ENCODE measurements around the gene PIBF1.
"Not testable (repeated sequence)": the region's sequence is repeated elsewhere in the genome, so short reads cannot be mapped to it uniquely, and the experiment has no call there.

PIBF1 gene

DNA sequence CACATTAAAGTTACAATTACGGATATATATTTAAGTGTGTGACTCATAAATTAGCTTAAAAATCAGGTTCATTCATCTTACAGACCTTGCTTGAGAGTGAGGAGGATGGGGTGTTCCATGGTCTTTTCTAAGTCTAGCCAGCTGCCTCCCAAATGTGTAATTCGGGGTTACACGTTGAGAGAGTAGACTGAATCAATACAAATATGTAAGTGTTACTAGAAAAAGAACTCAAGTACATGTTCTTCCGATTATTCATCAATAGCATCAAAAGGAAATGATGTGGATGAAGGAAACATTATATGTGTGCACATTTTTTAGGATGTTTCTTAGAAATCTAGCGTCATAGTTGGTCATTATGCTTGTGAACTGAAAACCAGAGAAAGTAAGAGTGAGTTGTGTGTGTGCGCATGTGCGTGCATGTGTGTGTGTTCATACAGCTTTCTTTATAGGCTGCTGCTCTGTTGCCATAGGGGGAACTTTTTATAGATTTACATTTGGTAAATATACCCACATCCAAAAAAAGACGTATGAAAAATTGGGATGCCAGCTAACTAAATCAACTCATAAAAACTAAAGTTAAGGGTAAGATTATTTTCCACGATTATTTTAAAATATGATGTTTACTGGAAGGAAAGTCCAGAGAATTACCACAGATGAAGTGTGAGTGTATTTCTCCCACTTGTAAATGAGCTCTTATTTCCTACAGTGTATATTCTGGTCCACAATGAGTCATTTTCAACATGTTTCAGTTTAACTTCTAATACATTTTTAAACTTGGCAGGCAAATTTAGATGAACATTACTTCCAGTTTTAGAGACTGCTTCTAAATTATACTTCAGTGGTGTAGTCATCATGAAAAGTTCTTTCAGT, 82.4 kb downstream of the PIBF1 start:
- Histone ChIP-seq H3K36me3 (ENCODE audit: control insufficient read depth, insufficient read depth, low read length) (peaks cover 2% of the 10 kb centered on the region; the same call in 1 of the 2 replicates), H3K27ac (ENCODE audit: low read depth, low read length) (no peak overlapping the region), H3K4me1 (ENCODE audit: control insufficient read depth, insufficient read depth, low read length) (no peaks in the 10 kb centered on the region), H3K27me3 (ENCODE audit: control insufficient read depth, insufficient read depth, low read length) (no peaks in the 10 kb centered on the region), H3K4me3 (ENCODE audit: low read depth, low read length) (no peak overlapping the region), H3K9me3 (ENCODE audit: control insufficient read depth, insufficient read depth, low read depth, low read length) (peaks cover 6% of the 10 kb centered on the region), H3K9ac (ENCODE audit: low read length) (no peak overlapping the region)

DNA sequence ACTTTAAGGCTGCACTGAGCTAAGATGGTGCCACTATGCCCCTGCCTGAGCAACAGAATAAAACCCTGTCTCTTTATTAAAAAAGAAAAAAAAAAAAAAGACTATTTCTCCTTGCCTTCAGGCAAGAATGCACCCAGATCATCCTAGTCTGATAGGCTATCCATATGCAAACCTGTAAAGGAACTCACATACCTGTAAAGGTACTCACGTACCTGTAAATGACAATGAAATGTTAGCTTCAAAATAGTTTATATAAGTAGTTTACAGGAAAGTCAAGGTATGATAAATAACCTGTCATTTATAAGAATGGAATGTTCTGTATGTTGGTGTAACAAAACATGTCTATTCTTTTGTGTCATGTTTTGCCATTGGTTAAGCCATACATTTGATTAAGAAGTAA, 86.3 kb downstream of the PIBF1 start:
- H3K27ac ChIP-seq (ENCODE audit: low read depth, low read length): no peak overlapping the region
- peaks cover 2% of the 10 kb centered on the region; the same call in 1 of the 2 replicates for H3K36me3 ChIP-seq (ENCODE audit: control insufficient read depth, insufficient read depth, low read length)
- peaks cover 6% of the 10 kb centered on the region for H3K9me3 ChIP-seq (ENCODE audit: control insufficient read depth, insufficient read depth, low read depth, low read length)
- H3K27me3 ChIP-seq (ENCODE audit: control insufficient read depth, insufficient read depth, low read length): no peaks in the 10 kb centered on the region
- no peak overlapping the region for H3K9ac ChIP-seq (ENCODE audit: low read length)
- H3K4me3 ChIP-seq (ENCODE audit: low read depth, low read length): no peak overlapping the region
- H3K4me1 ChIP-seq (ENCODE audit: control insufficient read depth, insufficient read depth, low read length): no peaks in the 10 kb centered on the region

DNA sequence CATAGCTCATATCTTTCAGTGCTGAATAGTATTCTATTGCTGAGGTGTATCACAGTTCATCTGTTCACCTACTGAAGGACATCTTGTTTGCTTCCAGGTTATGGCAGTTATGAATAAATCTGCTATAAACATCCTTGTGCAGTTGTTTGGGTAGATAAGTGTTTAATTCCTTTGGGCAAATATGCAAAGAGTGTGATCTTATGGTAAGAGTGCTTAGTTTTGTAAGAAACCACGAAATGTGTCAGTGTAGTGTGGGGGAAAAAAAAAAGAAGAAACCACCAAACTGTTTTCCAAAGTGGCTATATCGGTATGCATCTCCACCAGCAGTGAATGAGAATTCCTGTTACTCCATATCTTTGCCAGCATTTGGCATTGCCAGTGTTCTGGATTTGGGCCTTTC, 93.3 kb downstream of the PIBF1 start:
- Histone ChIP-seq H3K36me3 (ENCODE audit: control insufficient read depth, insufficient read depth, low read length) (no peaks in the 10 kb centered on the region), H3K4me3 (ENCODE audit: low read depth, low read length) (no peak overlapping the region), H3K27ac (ENCODE audit: low read depth, low read length) (no peak overlapping the region)

DNA sequence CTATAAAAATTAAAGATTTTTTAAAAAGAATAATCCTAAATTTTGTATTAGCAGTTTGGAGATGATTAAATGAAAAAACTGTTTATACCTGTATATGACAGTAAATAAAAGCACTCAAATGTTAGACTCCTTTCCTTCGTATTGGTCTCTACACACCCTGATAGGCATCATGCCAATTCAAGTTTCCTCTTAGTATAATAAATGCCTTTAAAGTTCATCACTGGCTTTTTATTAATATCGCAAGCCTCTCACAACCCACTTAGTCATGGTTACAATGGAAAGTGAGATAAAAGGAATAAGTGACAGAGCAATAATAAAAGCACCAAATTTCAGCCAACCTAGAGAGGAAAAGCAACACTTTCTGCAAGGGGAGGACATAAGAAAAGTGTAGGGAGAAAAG, 102.2 kb downstream of the PIBF1 start:
- Histone ChIP-seq H3K9ac (ENCODE audit: low read length) (no peak overlapping the region), H3K36me3 (ENCODE audit: control insufficient read depth, insufficient read depth, low read length) (no peaks in the 10 kb centered on the region), H3K27me3 (ENCODE audit: control insufficient read depth, insufficient read depth, low read length) (no peaks in the 10 kb centered on the region), H3K27ac (ENCODE audit: low read depth, low read length) (no peak overlapping the region), H3K4me3 (ENCODE audit: low read depth, low read length) (no peak overlapping the region), H3K4me1 (ENCODE audit: control insufficient read depth, insufficient read depth, low read length) (no peaks in the 10 kb centered on the region), H3K9me3 (ENCODE audit: control insufficient read depth, insufficient read depth, low read depth, low read length) (no peaks in the 10 kb centered on the region)

More for the DNA sequence above, 93.3 kb downstream of the PIBF1 start:
- H3K9me3 ChIP-seq (ENCODE audit: control insufficient read depth, insufficient read depth, low read depth, low read length): no peaks in the 10 kb centered on the region
- no peaks in the 10 kb centered on the region for H3K4me1 ChIP-seq (ENCODE audit: control insufficient read depth, insufficient read depth, low read length)
- no peak overlapping the region for H3K9ac ChIP-seq (ENCODE audit: low read length)
- no peaks in the 10 kb centered on the region for H3K27me3 ChIP-seq (ENCODE audit: control insufficient read depth, insufficient read depth, low read length)

DNA sequence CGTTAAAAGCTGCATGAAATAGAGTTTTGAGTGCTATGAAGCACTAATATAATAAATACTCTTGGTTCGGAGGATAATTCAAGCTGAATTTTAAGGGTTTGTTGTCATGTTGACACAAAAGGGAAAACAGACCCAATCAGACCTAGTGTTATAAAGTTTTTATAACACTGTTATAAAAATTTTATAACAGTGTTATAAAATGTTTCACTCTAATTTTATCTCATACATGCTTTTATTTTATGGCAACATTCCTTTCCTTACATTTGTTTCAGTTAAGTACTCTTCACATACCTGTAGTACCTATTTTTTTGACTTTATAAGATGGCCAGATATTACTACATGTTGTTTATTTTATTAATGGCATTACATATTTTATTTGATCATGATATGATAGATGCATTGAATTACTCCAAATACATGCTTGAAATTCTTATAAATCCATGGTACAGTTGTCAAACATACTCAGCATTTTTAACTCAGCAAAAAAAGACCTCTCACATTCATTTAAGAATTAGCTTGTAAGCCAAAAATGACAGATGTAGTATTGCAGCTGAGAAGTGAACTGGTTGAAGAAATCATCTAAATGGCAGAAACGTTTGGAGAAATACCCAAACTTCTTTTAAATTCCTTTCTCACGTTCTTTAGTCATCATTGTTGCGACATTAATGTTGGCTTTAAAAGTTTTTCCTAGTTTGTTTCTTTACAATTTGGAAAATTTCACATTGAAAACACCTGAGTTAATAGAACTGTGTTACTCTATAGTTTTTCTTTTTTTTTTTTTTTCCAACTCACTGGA, 104.5 kb downstream of the PIBF1 start:
- no peak overlapping the region for H3K27ac ChIP-seq (ENCODE audit: low read depth, low read length)
- no peaks in the 10 kb centered on the region for H3K9me3 ChIP-seq (ENCODE audit: control insufficient read depth, insufficient read depth, low read depth, low read length)
- no peak overlapping the region for H3K9ac ChIP-seq (ENCODE audit: low read length)
- 0 out of 2 replicates have a peak, but pooled peaks cover 4% of the 10 kb centered on the region for H3K4me1 ChIP-seq (ENCODE audit: control insufficient read depth, insufficient read depth, low read length)
- no peaks in the 10 kb centered on the region for H3K36me3 ChIP-seq (ENCODE audit: control insufficient read depth, insufficient read depth, low read length)
- H3K4me3 ChIP-seq (ENCODE audit: low read depth, low read length): no peak overlapping the region
- H3K27me3 ChIP-seq (ENCODE audit: control insufficient read depth, insufficient read depth, low read length): no peaks in the 10 kb centered on the region

DNA sequence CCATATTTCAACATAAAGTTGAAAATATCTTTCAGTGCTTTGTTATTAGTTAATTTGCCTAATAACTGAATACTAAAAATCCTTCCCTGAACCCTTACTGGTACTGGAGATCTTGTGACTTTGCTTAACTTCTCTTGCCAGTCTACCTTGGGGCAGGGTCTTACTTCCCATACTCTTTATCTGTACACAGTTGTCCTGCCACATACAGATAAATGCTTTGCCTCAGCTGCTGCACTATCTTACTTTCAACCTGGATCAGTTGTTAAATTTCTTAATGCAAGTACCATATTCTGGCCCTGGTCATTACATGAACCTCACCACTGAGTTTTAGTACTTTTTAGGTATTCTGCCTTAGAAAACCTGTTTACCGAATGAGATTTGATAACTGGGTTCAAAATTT, 107.6 kb downstream of the PIBF1 start:
- Histone ChIP-seq H3K4me3 (ENCODE audit: low read depth, low read length) (no peak overlapping the region), H3K27ac (ENCODE audit: low read depth, low read length) (no peak overlapping the region), H3K36me3 (ENCODE audit: control insufficient read depth, insufficient read depth, low read length) (no peaks in the 10 kb centered on the region), H3K9me3 (ENCODE audit: control insufficient read depth, insufficient read depth, low read depth, low read length) (no peaks in the 10 kb centered on the region), H3K4me1 (ENCODE audit: control insufficient read depth, insufficient read depth, low read length) (0 out of 2 replicates have a peak, but pooled peaks cover 4% of the 10 kb centered on the region), H3K9ac (ENCODE audit: low read length) (no peak overlapping the region), H3K27me3 (ENCODE audit: control insufficient read depth, insufficient read depth, low read length) (no peaks in the 10 kb centered on the region)

DNA sequence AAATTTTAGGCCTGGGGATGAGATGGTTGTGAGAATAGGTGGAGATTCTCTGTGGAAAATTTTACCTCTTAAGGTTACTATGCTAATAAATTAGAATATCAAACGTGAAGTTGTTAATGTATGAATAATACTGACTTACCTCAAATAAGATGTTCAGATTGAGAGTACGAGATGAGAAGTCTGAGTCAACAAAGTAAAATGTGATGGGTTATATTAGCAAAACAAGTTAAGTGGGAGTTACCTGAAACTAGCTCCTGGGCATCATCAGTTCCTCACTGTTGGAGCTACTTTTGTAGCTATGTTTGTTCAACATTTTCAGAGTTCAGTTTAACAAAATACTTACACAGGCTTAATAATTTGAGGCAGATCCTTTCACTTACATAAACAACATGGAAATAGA, 108.6 kb downstream of the PIBF1 start:
- Histone ChIP-seq H3K9ac (ENCODE audit: low read length) (no peak overlapping the region), H3K4me3 (ENCODE audit: low read depth, low read length) (no peak overlapping the region), H3K4me1 (ENCODE audit: control insufficient read depth, insufficient read depth, low read length) (0 out of 2 replicates have a peak, but pooled peaks cover 4% of the 10 kb centered on the region), H3K36me3 (ENCODE audit: control insufficient read depth, insufficient read depth, low read length) (peaks cover 1% of the 10 kb centered on the region; the same call in 1 of the 2 replicates), H3K27ac (ENCODE audit: low read depth, low read length) (no peak overlapping the region), H3K9me3 (ENCODE audit: control insufficient read depth, insufficient read depth, low read depth, low read length) (no peaks in the 10 kb centered on the region), H3K27me3 (ENCODE audit: control insufficient read depth, insufficient read depth, low read length) (no peaks in the 10 kb centered on the region)

DNA sequence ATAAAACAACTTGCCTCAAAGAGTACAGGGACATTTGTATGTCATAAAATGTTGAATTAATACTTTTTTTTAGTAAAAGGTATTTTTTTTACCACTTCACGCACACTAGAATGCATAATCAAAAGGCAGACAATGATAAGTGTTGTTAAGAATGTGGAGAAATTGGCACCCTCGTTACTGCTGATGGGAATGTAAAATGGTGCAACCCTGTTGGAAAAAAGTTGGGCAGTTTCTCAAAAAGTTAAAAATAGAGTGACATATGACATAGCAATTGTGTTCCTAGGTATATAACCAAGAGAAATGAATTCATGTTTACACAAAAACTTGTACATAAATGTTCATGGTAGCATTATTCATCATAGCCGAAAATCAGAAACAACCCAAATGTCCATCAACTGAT, 109.5 kb downstream of the PIBF1 start:
- peaks cover 6% of the 10 kb centered on the region; the same call in 1 of the 2 replicates for H3K9me3 ChIP-seq (ENCODE audit: control insufficient read depth, insufficient read depth, low read depth, low read length)
- H3K9ac ChIP-seq (ENCODE audit: low read length): no peak overlapping the region
- no peak overlapping the region for H3K4me3 ChIP-seq (ENCODE audit: low read depth, low read length)
- no peaks in the 10 kb centered on the region for H3K27me3 ChIP-seq (ENCODE audit: control insufficient read depth, insufficient read depth, low read length)
- H3K36me3 ChIP-seq (ENCODE audit: control insufficient read depth, insufficient read depth, low read length): peaks cover 8% of the 10 kb centered on the region
- H3K27ac ChIP-seq (ENCODE audit: low read depth, low read length): no peak overlapping the region
- 0 out of 2 replicates have a peak, but pooled peaks cover 4% of the 10 kb centered on the region for H3K4me1 ChIP-seq (ENCODE audit: control insufficient read depth, insufficient read depth, low read length)

DNA sequence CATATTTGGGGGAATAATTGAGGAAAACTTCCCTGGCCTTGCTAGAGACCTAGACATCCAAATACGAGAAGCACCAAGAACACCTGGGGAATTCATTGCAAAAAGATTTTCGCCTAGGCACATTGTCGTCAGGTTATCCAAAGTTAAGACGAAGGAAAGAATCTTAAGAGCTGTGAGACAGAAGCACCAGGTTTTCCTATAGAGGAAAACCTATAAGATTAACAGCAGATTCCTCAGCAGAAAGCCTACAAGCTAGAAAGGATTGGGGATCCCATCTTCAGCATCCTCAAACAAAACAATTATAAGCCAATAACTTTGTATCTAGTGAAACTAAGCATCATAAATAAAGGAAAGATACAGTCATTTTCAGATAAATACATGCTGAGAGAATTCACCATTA, 114.9 kb downstream of the PIBF1 start:
- Histone ChIP-seq H3K4me3 (ENCODE audit: low read depth, low read length) (no peak overlapping the region), H3K9me3 (ENCODE audit: control insufficient read depth, insufficient read depth, low read depth, low read length) (peaks cover 12% of the 10 kb centered on the region; the same call in 1 of the 2 replicates), H3K27me3 (ENCODE audit: control insufficient read depth, insufficient read depth, low read length) (no peaks in the 10 kb centered on the region), H3K36me3 (ENCODE audit: control insufficient read depth, insufficient read depth, low read length) (peaks cover 8% of the 10 kb centered on the region), H3K4me1 (ENCODE audit: control insufficient read depth, insufficient read depth, low read length) (no peaks in the 10 kb centered on the region), H3K27ac (ENCODE audit: low read depth, low read length) (no peak overlapping the region), H3K9ac (ENCODE audit: low read length) (no peak overlapping the region)

DNA sequence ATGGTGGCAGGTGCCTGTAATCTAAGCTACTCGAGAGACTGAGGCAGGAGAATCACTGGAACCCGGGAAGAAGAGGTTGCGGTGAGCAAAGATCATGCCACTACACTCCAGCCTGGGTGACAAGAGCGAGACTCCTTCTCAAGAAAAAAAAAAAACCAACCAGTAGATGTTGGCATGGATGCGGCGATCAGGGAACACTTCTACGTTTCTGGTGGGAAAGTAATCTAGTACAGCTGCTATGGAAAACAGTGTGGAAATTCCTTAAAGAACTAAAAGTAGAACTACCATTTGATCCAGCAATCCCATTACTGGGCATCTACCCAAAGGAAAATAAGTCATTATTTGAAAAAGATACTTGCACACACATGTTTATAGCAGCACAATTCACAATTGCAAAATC, 119.6 kb downstream of the PIBF1 start:
- not testable (repeated sequence) for H3K4me3 ChIP-seq (ENCODE audit: low read depth, low read length); H3K36me3 ChIP-seq (ENCODE audit: control insufficient read depth, insufficient read depth, low read length); H3K9ac ChIP-seq (ENCODE audit: low read length); H3K27me3 ChIP-seq (ENCODE audit: control insufficient read depth, insufficient read depth, low read length); H3K4me1 ChIP-seq (ENCODE audit: control insufficient read depth, insufficient read depth, low read length); H3K9me3 ChIP-seq (ENCODE audit: control insufficient read depth, insufficient read depth, low read depth, low read length); H3K27ac ChIP-seq (ENCODE audit: low read depth, low read length)

DNA sequence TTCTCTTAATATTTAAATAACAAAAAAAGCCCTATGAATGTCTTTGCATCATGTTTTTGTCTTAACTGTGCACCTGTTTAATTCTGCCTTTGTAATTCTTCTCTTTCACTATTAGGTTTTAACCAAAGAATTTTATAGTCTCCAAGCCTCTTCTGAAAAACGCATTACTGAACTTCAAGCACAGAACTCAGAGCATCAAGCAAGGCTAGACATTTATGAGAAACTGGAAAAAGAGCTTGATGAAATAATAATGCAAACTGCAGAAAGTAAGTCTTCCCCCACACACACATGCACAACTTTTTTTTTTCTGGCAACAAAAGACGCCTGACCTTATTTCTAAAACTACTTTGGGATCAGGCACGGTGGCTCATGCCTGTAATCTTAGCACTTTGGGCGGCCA, 126.5 kb downstream of the PIBF1 start:
- H3K36me3 ChIP-seq (ENCODE audit: control insufficient read depth, insufficient read depth, low read length): 0 out of 2 replicates have a peak, but pooled peaks cover 2% of the 10 kb centered on the region
- H3K4me1 ChIP-seq (ENCODE audit: control insufficient read depth, insufficient read depth, low read length): peaks cover 10% of the 10 kb centered on the region
- no peak overlapping the region for H3K27ac ChIP-seq (ENCODE audit: low read depth, low read length)
- no peaks in the 10 kb centered on the region for H3K9me3 ChIP-seq (ENCODE audit: control insufficient read depth, insufficient read depth, low read depth, low read length)
- H3K9ac ChIP-seq (ENCODE audit: low read length): no peak overlapping the region
- H3K27me3 ChIP-seq (ENCODE audit: control insufficient read depth, insufficient read depth, low read length): no peaks in the 10 kb centered on the region
- no peak overlapping the region for H3K4me3 ChIP-seq (ENCODE audit: low read depth, low read length)

All from HUES6 (cell line).